Measurements from ENCODE around the gene CCDC184. TPM values are rescaled to one million over a fixed set of nuclear protein-coding genes. Genes with fewer than 3 reads are reported as not detected.

Gene CCDC184
- total RNA-seq, 4 donors from 2014 or later = 0.13 to 2.5 (median 0.39) TPM; not detected in 1

DNA sequence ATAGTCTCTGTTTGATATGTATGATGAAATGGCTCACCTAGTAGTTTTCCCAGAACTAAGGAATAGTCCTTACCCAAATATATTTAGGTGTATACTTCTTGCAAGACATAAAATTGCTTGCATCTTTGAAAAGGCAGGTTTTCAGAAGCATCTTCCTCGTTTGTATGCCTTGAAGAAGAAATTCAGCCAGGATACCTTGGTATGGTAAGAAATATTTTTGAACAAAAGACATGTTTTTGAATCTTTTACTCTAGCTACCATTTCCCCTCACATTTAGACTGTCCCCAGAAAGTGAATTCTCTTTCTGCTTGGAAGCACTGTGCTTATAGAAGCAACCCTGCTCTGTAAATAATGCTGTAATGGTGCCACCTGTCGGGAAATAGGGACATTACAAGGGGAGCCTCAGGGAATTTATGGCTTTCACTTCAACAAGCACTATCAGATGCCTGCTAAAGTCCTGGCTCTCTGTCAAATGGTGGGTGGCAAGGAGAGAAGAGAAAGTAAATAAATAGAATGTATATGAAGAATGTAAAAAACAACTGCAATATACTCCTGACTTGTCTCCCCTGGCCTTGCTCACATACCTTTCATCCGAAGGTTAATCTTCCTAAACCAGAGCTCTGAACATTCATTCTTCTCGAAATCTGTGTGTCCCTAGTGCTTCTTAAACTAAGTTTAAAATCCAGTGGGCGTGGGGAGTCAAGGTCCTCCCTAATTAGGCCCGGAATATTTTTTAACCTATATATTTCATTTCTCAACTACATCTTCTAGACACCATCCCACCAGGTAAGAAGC is 6.1 kb downstream of the CCDC184 start:
- no peak overlapping the region for H3K4me3 ChIP-seq
- H3K27me3 ChIP-seq = peaks cover 36% of the 10 kb centered on the region
- peaks cover 0 to 9% (median 0%) of the 10 kb centered on the region in 3 donors for H3K4me1 ChIP-seq
- no peak overlapping the region for H3K27ac ChIP-seq
- no peaks in the 10 kb centered on the region for H3K36me3 ChIP-seq
- no peak for TF ChIP-seq EP300 (IDR thresholded peaks at IDR 0.05)
- no peak for TF ChIP-seq POLR2AphosphoS5 (IDR thresholded peaks at IDR 0.05)
- TF ChIP-seq, protein P1, sequence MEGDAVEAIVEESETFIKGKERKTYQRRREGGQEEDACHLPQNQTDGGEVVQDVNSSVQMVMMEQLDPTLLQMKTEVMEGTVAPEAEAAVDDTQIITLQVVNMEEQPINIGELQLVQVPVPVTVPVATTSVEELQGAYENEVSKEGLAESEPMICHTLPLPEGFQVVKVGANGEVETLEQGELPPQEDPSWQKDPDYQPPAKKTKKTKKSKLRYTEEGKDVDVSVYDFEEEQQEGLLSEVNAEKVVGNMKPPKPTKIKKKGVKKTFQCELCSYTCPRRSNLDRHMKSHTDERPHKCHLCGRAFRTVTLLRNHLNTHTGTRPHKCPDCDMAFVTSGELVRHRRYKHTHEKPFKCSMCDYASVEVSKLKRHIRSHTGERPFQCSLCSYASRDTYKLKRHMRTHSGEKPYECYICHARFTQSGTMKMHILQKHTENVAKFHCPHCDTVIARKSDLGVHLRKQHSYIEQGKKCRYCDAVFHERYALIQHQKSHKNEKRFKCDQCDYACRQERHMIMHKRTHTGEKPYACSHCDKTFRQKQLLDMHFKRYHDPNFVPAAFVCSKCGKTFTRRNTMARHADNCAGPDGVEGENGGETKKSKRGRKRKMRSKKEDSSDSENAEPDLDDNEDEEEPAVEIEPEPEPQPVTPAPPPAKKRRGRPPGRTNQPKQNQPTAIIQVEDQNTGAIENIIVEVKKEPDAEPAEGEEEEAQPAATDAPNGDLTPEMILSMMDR (IDR thresholded peaks at IDR 0.05) = peak; percentile 69 to 82 (median 79)
- no peak for TF ChIP-seq POLR2A (IDR thresholded peaks at IDR 0.05)
- no peaks in the 10 kb centered on the region for H3K9me3 ChIP-seq
- WGBS, 2 donors (ENCODE audit: low coverage in 1 of 2) = 34 to 37% methylated on average over 6 of the region's 6 CpGs
- peak; percentile 68 for ATAC-seq

DNA sequence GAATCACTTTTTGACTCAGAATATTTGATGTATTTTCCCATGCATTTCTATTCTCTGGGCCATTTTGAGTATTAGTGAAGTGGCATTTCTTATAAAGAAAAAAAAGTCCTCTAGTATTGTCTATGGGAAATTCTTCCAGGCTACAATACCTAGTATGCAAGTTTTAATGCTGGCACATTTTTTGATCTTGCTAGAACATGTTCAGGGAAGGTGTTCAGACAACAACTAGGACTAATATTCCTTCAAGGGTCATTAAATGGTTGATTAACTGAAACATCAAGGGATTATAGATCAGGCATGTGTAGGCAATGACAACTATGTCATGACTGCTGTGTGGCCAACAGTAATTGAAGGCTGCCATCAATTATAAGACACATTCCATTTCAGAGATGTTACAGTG is 7.7 kb downstream of the CCDC184 start:
- Histone ChIP-seq H3K9me3 (no peaks in the 10 kb centered on the region), H3K4me3 (no peak overlapping the region), H3K27ac (no peak overlapping the region), H3K27me3 (peaks cover 20% of the 10 kb centered on the region), H3K4me1 (no peaks in the 10 kb centered on the region), H3K36me3 (no peaks in the 10 kb centered on the region)
- no peak for ATAC-seq
- TF ChIP-seq EP300 (IDR thresholded peaks at IDR 0.05) = no peak
- TF ChIP-seq POLR2AphosphoS5 (IDR thresholded peaks at IDR 0.05) = no peak
- TF ChIP-seq, protein P1 (IDR thresholded peaks at IDR 0.05) = no peak
- no peak for TF ChIP-seq POLR2A (IDR thresholded peaks at IDR 0.05)

DNA sequence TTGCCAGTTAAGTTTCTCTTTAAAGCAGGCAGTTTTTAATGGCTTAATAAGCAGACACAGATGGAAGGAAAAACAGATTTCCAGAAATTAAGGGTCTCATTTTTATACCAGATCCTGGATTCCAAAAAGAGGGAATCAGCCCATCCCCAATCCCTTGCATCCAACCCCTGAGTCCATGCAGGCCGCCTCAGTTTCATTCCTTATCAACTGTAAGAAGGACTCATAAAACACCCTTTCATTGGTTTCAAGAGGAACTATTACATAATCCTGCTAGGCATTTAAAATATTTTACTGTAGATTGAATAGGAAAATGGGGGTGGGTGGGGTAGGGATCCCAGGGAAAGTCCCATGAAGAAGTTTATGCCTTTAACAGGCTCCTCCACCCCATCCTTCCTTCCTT is 9.4 kb downstream of the CCDC184 start:
- no peak for ATAC-seq
- TF ChIP-seq POLR2A (IDR thresholded peaks at IDR 0.05) = no peak
- TF ChIP-seq, protein P1 (IDR thresholded peaks at IDR 0.05) = no peak
- no peak for TF ChIP-seq EP300 (IDR thresholded peaks at IDR 0.05)
- no peak for TF ChIP-seq POLR2AphosphoS5 (IDR thresholded peaks at IDR 0.05)
- H3K27me3 ChIP-seq = peaks cover 15% of the 10 kb centered on the region
- peaks cover 0 to 7% (median 0%) of the 10 kb centered on the region in 3 donors for H3K4me1 ChIP-seq
- H3K9me3 ChIP-seq = no peaks in the 10 kb centered on the region
- 78% methylated on average over 1 of the region's 1 CpG; no CpG with 5 or more reads in 1 of the 2 donors for WGBS, 2 donors (ENCODE audit: low coverage in 1 of 2)
- H3K36me3 ChIP-seq = no peaks in the 10 kb centered on the region
- no peak overlapping the region for H3K27ac ChIP-seq
- no peak overlapping the region for H3K4me3 ChIP-seq

DNA sequence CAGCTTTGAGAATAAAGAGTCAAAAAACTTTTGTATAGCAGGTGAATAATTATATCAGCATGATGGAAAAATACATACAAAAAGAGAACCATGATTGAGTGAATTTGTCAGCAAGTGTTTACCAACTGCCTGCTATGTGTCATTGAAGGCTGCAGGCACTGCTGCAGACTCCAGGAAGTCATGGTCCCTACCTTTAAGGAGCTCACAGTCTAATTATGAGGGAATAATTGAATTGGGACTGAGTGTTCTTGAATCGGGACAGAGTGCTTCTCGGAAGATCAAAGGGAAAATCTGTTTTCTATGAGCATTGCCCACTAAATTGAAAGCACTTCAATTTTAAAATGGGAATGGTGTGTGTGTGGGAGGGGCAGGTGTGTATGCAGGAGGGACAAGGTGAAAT is 10.2 kb downstream of the CCDC184 start:
- Histone ChIP-seq H3K27me3 (peaks cover 15% of the 10 kb centered on the region), H3K9me3 (no peaks in the 10 kb centered on the region), H3K4me3 (no peak overlapping the region), H3K4me1 (peaks cover 0 to 8% (median 0%) of the 10 kb centered on the region in 3 donors), H3K36me3 (no peaks in the 10 kb centered on the region), H3K27ac (no peak overlapping the region)
- TF ChIP-seq, protein P1 (IDR thresholded peaks at IDR 0.05) = no peak
- no peak for TF ChIP-seq POLR2AphosphoS5 (IDR thresholded peaks at IDR 0.05)
- no peak for TF ChIP-seq EP300 (IDR thresholded peaks at IDR 0.05)
- no peak for TF ChIP-seq POLR2A (IDR thresholded peaks at IDR 0.05)
- ATAC-seq = no peak
- WGBS, 2 donors (ENCODE audit: low coverage in 1 of 2) = 72 to 86% methylated on average over 2 of the region's 2 CpGs

DNA sequence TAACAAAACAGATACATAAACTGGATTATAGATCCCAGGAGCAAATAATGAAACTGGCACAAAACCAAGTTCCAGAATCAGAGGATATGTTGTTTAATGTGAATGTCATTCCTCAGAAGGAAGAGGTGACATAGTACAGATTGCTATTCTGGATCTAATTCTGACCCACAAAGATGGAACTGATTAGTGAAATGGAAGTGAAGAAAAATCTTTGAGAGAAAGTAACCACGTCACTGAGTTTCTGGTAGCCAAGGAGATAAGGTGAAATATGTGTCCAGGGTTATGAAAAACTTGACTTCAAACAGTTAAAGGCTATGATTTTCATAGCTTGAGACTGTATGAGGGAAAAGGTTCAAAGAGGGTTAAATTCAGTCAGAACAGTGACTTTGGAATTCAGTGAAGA is 11.4 kb downstream of the CCDC184 start:
- TF ChIP-seq POLR2AphosphoS5 (IDR thresholded peaks at IDR 0.05) (no peak), POLR2A (IDR thresholded peaks at IDR 0.05) (no peak), EP300 (IDR thresholded peaks at IDR 0.05) (no peak)
- TF ChIP-seq, protein P1 (IDR thresholded peaks at IDR 0.05) = no peak
- no peak overlapping the region for H3K4me3 ChIP-seq
- H3K9me3 ChIP-seq = no peaks in the 10 kb centered on the region
- H3K4me1 ChIP-seq = peaks cover 0 to 20% (median 0%) of the 10 kb centered on the region in 3 donors
- no peak for ATAC-seq
- WGBS, 2 donors (ENCODE audit: low coverage in 1 of 2) = 22 to 50% methylated on average over 1 of the region's 1 CpG
- no peaks in the 10 kb centered on the region for H3K36me3 ChIP-seq
- H3K27ac ChIP-seq = no peak overlapping the region
- H3K27me3 ChIP-seq = peaks cover 15% of the 10 kb centered on the region
